ENCODE data around the gene SLC2A9. TPM values are rescaled to one million over a fixed set of nuclear protein-coding genes. Genes with fewer than 3 reads are reported as not detected.

The SLC2A9 gene
- polyA plus RNA-seq, 5 donors, result 2.6 to 5.1 (median 3.4) TPM

DNA sequence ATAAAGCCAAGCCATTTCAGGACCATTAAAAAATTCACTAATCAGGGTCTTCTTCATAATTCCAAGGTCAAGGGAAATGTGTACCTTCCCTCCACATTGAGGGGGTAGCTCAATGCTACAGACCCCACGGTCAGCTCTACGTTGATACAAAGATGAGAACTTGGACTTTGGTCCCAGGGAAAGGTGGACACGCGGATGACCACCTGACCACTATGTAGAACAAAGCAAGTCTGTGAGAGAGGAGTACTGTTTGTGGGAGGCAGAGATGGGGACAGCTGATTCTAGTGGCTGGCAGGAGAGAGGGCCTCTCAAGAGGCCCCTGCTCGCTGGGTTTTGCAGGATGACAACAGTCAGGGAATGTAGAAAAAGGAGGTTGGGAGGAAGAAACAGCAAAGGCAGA, 58.0 kb downstream of the SLC2A9 start:
- no peak for DNase-seq

DNA sequence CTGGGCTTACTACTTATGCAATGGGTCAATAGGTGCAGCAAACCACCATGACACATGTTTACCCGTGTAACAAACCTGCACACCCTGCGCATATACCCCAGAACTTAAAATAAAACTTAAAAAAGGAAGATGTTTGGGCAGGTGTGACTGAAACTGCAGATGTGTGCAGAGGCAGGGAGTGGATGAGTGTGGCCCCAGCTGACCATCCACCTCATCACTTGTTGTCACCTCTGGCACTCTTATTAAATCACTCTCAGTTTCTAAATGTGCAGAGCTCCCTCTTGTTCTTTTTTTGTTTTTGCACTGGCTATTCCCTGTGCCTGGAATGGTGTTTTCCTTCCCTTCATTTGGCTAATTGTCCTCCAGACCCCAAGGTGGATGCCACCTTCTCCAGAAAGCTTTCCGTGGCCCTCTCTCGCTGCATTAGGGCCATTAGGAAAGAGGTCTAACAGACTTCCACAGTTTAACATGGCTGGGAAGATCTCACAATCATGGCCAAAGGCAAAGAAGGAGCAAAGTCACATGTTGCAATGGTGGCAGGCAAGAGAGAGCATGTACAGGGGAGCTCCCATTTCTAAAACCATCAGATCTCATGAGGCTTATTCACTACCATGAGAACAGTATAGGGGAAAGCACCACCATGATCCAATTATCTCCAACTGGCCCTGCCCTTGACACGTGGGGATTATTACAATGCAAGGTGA, 58.5 kb downstream of the SLC2A9 start:
- no peak for DNase-seq

DNA sequence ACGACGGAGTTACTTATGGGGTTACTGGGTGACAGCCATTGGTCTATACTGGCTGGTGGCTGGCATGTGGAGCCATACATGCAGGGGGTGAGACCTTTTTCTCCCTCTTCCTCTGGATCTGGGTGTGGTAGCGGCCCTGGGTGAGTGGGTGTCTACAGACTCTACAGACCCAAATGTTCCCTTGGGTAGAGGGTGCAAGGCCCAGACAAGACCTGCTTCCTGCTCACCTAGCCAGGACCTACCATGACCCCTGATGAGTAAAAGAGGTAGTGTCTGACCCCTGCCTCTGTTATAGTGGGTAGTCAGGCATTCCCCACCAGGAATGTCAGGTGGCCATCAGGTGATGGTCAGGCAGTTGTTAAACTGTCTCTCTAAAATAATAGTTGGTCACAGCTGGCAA, 66.8 kb downstream of the SLC2A9 start:
- no peak for DNase-seq

DNA sequence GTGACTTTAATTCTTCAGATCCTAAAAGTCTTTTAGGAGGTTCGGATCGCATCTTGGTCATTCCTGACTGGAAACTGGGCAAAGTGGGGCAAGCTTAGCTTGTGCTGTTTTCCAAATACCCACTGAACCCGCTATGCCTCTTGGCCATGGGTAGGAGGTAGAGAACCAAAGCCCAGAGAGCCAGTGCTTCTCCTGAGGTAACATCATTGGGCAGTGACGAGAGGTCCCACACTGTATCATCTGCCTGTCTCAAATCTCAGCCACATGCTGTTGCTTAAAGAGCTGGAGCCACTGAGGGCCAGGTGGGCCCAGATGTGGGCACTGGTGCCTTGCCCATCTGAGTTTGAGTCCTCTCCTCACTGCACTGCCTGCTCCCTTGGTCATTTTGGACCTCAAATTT, 68.2 kb downstream of the SLC2A9 start:
- DNase-seq, result no peak

DNA sequence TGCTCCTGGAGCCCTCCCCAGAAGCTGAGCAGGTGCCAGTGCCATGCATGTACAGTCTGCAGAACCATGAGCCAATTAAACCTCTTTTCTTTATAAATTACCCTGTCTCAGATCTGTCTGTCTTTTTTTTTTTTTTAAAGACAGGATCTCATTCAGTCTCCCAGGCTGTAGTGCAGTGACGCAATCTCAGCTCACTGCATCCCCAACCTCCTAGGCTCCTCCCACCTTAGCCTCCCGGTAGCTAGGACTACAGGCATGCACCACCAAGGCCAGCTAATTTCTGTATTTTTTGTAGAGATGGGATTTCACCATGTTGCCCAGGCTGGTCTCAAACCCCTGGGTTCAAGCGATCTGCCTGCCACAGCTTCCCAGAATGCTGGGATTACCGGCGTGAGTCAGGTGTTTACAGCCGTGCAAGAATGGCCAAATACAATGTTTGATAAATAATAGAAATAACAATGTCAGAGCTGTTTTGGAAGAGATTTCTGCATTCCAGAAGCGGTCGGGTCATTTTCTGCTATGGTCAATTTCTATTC, 68.8 kb downstream of the SLC2A9 start:
- no peak for DNase-seq

DNA sequence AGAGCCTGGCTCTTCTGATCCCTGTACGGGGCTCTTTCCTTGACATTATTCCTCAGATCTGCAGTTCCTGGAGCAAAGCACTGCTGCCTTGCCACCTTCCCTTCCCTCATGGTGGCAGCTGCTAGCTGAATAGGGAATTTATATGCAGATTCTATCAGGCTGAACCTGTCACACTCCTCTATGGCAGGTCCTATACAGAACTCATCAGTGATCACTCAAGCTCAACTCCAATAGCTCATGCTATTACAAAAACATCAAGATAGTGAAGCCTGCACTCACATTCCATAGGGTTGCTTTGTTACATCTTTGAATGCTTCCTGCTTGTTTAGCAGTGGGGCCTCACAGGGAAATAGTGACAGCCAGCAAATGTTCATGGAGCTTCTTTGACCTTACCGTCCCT, 71.7 kb downstream of the SLC2A9 start:
- DNase-seq, result no peak

DNA sequence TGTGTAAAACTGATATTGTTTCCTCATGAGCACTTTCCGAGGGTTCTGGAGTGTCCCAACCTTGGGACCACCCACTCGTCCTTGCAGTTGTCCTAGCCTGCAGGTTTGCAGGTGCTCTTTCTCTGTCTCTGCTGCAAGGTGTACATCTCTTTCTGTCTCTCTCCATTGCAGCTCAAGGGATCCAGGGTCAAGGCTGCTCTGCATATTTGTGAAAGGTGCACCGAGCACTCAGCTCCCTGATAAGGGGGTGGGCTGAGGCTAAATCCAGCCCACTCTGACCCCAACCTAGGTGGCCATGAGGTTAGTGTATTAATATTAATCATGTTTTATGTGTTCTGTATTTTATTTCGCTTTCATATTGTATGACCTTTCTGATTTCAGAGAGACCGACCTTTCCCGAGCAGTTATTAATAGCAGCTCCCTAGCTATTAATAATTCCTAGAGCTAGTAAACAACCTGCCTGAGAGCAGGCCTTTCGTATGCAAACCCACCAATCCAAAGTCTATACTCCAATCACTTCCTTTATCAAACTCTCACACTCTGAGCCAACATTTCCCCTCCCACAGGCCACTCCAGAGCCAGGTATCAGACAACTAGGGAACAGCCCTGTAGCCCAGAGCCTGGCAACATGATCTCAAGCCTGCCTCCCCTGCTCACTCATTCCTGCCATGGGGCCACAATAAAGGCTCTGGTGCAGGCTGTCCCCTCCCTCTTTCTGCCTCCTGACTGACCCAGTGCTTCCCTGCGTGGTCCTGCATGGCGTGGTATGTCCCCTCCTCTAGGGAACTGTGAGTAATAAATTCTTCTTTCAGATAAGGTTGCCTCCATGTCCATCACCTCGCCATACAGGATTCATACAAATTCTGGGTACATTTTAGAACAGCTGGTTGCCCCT, 73.9 kb downstream of the SLC2A9 start:
- DNase-seq, result no peak

DNA sequence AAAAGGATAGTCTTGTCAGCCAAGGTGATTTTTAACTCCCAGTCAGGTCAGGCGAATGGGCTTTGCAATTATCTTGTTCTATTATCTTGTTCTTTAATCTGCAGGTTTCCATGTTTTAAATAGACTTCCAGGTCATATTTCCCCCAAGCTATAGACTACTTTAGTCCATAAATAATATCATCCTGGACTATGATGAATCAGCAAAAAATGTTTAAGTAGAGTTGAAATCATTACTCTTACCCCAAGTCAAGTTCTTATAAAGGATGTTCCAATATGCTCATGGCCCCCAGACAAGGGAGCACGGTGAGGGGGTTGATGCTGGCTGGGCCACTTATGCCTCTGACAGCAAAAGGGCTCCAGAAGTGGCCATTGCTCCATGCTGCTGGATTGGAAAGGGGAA, 75.1 kb downstream of the SLC2A9 start:
- DNase-seq, result no peak

DNA sequence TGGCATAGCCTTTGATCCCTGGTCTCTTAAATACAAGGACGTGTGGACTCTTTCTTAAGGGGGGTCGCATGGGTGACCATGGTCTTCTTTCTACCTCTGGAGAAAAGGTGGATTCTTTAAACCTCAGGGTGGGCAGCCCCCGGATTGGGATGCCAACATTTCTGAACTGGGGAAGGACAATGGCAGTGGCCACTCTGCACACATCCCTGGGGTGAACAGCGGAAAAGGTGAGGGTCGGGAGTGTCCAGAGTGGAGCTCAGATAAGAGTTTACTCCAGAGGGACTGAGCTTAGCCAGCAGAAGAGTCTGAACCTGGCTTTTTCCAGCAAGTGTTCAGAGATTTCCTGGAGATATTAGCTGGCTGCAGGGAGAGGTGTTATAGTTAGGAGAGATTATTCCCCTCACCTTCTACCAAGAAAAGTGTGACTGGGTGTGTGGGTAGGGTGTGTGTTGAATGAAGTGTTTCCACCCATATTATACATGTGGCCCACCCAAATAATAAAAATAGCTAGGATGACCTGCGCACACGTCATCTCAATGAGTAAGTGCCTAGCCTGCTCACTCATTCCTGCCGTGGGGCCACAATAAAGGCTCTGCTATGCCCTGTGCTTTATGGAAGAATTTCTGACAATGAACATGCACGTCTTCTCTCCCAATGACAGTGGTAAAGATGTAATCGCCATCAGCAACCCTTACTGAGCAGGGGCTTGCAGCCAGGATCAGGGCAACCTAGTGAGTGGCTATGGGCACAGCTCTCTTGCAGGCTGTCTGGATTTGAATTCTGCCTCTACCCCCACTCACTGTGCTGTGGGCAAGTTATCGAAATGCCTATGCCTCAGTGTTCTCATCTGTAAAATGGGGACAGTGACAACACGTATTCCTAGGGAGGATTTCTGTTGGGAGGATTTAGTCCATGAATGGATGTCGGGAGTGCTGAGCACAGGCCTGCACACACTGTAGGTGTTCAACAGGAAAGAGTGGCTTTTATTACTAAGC, 76.6 kb downstream of the SLC2A9 start:
- no peak for DNase-seq

DNA sequence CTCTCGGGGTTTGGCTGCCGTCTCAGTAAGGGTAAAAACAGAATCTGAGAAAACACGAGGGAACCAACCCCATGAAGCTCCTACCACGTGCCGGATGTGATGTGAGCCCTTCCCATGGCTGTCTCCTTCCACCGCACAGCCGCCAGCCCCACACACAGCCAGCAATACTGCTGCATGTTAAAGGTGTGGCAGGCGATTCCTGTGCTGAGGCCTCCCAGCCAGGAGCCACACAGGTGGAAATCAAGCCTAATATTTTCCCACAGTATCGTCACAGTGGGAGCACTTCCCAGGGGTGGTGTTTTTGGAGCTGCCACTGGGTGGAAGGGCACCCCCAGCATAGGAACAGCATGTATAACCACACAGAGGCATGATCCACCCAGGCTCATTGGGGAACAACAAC, 77.5 kb downstream of the SLC2A9 start:
- no peak for DNase-seq

DNA sequence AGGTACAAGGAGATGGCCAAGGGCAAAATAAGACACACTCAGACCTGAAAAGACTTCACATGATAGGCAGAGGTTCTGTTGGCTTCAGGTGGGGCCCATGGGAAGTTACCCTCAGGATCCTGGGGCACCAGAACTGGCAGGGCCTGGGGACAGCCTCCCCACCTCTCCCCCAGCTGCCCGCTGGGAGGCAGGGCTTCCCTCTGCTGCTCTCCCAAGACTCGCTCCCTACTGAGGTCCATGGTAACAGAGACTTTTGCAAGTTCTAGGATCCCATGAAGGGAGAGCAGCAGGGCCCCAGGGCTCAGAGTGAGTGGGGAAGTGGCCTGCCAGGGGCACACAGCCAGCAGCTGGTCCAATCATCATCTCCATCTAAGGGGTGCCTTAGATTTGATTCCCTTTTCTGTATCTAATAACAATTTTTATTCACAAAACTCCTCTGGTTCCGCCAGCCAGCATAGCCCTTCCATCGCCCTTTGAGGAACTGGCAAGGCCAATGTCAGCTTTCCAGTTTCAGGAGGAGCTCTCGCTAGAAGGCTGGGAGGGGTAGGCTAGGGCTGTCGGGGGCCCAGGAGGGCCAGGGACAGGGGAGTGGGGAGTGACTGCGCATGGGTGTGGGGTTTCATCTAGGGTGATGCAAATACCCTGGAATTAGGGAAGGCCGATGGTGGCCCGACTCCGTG, 78.2 kb downstream of the SLC2A9 start:
- DNase-seq, result no peak

DNA sequence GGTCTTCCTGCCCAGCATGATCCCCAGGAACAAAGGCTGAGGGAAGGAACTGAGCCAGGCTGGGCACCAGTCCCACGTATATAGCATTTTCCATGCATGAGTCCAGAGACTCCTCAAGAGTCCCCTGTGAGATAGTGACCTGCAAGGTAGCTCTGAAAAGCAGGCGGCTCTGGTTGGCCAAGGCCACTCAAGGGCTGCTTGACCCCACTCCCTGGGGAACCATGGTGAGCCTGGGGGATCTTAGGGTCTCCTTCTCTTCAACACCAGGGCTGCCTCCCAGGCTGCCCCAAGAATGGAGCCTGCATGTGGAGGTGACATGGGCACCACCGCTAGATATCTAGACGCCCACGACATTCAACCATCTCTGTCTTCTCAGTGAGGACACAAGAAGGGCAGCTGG, 79.2 kb downstream of the SLC2A9 start:
- DNase-seq, result no peak

DNA sequence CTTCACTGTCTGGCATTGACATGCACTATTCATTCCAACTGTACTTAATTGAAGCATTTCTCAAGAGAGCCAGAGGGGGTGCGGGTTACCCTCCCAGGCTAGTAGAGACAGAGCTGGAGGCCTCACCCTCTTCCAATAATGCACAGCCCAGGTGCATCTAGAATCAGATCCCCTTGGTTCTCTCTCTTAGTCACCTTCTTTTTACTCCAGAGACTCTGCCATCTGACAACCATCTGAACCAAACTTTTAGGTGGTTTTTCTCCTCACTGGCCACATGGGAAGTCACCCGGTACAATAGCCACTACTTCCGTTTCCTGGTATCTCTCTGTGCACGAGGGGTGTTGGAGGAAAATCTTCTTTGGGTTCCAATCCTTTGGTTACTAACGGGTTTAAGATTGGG, 81.3 kb downstream of the SLC2A9 start:
- DNase-seq, result no peak

DNA sequence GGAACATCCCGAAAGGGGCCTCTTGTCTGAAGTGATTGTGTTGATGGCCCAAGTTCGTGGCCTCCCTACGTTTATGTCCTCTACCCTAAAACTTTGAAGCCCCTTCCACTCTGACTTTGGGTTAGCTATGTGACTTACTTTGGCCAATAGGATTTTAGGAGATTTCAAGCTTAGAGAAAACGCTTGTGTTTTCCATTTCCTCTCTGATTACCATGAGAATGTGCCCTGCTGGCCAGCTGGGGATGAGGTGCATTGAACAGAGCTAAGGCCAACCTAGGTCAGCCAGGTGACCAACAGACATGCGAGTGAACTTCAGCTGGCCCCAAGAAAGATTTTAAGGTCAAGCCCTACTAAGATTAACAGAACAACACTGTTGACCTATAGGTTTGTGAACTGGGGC, 82.4 kb downstream of the SLC2A9 start:
- DNase-seq, result no peak

DNA sequence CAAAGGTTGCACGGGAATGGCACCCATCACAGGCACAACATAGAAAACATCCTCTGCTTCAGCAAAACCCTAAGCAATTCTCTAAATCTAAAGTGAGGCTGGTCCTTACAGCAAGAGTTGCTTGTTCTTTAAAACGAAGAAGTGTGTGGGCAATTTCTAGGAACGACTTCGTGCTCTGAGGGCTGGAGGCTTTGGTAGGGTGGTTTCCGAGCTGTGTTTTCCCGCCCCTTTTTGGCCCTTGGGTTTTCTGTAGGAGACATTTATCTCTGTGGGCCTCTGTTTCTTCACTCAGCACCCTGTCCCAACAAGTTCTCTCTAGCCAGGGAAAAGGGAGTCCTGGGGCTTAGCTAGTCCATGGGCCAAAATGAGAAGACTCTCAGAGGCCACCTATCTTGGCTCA, 84.2 kb downstream of the SLC2A9 start:
- DNase-seq, result no peak

DNA sequence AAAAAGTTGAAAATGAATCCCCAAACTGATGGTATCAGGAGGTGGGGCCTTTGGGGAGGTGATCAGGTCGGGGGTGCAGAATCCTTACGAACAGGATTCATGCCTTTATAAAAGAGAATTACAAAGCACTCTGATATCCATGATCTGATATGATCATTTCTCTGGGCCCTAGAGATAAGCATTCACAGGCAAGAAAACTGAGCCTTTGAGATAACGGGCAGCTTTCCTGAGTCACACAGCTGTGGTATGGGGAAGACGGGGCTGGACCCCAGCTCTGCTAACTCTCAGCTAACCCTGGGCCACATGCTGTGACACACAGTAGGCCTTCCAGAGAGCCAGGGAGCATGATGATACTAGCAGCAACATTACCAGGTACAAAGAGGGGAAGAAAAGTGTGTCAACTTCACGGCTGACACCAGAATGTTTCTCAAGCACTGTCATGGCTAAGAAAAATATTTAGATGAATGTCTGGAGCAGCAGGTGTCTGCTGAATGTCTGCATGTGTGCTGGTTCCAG, 85.1 kb downstream of the SLC2A9 start:
- DNase-seq, result no peak

DNA sequence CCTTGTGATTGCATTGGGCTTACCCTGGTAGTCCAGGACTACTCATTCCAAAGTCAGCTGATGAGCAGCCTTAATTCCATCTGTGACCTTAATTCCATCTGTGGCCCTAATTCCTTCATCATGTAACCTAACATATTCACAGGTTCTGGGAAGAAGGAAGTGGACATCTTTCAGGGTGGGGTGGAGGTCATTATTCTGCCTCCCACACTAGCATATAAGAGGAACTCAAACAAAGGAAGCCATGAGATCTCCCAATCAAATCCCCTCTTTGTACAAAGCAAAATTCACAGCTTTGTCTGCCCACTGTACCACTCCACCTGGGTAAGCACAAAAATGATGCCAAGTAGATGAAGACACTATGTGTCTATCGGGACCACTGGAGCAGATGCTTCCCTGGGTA, 87.3 kb downstream of the SLC2A9 start:
- DNase-seq, result no peak

DNA sequence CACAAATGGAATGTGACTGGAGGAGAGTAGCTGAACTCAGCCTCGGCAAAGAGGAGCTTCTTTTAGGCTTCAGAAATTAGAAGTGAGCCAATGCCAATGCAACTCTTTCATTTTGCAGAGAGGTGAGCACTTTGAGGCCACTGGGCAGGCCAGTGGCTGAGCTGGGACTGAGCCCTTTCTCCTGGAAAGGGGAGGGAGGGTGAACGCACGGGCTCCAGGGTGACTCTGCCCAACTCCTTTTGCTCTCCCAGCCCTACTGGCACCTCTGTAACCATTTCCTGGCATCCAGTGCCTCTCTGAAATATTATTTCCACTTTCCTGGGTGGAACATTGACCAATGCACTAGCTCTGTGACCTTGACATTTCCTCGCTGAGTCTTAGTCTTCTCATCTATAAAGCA, 88.1 kb downstream of the SLC2A9 start:
- no peak for DNase-seq

DNA sequence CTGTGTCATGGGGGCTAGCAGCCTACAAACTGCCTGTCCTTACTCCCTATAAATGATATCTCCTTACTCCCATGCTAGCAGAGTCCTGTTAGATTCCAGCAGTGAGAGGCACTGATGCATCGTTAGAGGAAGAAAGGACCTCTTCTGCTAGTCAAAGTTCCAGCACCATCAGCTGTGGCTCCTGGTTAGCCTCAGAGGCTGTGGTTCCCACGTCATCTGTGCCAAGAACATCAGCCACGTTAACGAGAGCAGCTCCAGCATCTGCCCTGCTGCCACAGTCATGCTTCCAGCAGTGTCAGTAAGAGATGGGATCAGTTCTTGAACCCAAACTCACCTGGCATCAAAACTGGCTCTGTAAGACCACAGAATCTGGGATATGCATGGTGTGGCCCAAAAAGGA, 88.5 kb downstream of the SLC2A9 start:
- no peak for DNase-seq

DNA sequence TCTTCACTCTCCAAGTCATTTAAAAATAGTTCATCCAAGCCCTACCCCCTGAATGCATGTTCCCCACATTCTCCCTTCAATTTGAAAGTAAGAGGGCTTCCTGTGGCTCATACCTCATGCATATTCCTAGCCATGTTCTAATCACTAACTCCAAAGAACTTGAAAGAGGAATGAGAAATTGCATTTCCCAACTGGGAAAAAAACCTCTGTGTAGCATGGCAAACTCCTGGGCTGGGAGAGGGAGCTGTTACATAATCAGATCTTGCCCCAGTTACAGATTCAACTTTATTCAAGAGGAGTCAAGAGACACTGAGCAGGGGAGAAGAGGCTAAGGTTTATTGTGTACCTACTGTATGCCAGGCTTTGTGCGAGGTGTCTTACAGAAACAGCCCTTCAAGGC, 90.2 kb downstream of the SLC2A9 start:
- DNase-seq, result no peak

DNA sequence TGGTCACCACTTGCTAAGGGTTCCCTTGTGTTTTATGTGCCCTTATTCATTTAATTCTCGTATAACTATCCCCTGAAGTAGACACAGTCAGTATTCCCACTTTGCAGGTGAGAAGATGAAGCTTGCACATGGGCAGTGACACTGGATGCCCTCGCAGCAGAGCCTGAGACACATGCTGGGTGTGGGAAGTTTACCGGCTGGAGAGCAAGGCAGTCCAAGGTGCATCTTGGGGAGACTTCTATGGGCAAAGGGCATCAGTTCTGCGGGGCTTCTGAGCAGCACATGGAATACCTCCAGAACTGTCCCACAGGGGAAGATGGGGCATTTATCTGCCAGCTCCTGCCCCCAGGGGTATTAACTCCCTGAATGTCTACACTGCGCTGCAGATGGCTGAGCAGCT, 92.2 kb downstream of the SLC2A9 start:
- no peak for DNase-seq
